Activated CD4-positive, CD25-positive, alpha-beta regulatory T cell treated with anti-CD3 and anti-CD28 coated beads, Interleukin-2, amount 50 U/mL, for 72 hours (primary cell): ENCODE measurements around the gene TAF1D.

Experiments
- DNase-seq: peaks from one replicate; pipeline ENCODE4 v3.0.0; 2021

Gene TAF1D

DNA sequence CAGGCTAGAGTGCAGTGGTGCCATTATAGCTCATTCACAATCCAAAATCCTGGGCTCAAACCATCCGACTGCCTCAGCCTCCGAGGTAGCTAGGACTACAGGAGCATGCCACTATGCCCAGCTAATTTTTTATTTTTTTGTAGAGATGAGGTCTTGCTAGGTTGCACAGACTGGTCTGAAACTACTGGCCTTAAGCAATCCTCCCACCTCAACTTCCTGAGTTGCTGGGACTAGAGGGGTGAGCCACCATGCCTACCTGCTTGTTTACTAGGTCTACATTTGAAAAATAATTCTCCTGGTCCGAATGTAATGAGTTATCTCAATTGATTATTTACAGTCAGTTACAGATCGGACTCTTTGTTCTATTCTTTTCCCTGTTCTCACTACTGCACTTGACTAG lies 22.0 kb downstream of the TAF1D start:
- no peak for DNase-seq

- no peak for DNase-seq
Observed at GRCh38 chr11:93718057-93718563, 23.2 kb downstream of the TAF1D start.

DNA sequence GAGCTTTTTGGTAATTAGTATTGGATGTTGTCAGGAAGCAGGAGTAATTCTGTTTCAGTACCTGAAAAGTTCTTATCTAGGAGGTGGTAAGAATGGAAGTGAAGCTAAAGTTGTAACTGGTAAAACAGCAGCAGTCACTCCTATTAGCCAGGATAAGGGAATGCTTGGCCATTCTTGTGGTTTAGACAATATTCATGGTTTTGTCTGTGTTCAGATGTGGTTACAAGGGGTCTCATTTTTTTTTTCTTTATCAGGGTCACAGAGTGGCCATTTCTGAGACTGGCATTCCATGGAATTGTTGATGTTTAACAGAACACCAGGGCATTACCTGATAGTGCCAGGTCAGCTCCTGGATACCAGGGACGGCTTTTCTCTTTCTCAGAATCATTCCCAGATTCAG lies 23.8 kb downstream of the TAF1D start:
- no peak for DNase-seq

DNA sequence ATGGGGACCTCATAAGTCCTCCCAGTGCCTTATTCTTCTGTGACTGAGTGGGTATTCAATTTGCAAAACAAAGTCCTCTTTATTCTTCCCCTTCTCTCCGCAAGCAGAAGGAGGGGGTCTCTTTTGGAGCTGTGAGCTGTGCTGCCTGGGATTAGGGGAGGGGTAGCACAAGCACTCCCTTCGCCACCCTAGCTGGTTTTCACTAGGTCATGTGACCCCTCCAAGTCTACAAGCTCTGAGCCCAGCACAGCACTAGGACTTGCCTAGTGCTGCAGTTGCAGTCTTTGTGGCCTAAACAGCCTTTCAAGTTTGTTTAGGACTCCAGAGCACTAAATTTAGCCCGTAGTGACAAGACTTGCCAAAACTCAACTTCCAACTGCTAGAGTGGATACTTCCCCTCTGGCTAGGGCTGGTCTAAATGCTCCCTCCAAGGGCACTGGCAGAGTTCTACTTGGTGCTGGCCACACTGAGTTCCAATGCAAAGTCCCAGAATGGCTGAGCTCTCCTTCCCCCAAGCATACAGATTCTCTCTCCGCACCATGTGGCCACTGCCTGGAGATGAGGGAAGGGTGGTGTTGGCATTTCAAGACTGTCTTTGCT lies 25.4 kb downstream of the TAF1D start:
- DNase-seq: no peak

- DNase-seq: no peak
Observed at GRCh38 chr11:93712678-93713077, 28.6 kb downstream of the TAF1D start.

- no peak for DNase-seq
Observed at GRCh38 chr11:93710239-93710638, 31.1 kb downstream of the TAF1D start.

DNA sequence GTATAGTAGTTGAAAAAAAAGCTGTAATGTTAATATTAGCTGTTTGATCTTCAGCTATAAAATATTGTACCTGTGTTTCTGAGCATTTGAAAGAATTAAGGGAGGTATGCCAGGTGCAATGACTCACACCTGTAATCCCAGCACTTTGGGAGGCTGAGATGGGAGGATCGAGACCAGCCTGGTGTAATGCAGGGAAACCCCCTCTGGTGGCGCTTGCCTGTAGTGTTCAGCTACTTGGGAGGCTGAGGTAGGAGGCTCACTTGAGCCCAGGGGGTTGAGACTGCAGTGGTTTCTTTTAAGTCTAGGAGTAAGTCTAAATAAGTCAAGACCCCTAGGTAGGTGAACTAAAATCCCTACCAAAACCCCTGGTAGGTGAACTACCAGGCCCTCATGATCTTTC lies 37.1 kb downstream of the TAF1D start:
- DNase-seq: no peak

GRCh38 chr11:93700830-93701229 lies 40.5 kb downstream of the TAF1D start:
- DNase-seq: no peak

DNA sequence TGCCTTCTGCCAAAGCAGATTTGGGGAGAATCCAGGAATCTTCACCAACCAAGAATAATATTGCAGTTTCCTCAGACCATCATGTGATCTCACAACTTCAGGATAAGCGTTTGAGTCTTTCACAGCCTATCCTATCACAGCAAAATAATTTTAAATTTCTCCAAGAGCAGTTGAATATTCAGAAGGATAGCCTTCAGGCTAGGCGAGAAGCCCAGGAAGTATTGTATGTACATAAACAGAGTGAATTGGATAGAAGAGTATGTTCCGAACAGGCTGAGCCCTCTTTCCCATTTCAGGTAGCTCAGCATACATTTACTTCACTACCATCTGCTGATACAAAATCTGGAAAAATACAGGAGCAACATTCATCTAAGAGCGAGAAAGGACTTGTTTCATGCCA lies 43.7 kb downstream of the TAF1D start:
- no peak for DNase-seq

DNA sequence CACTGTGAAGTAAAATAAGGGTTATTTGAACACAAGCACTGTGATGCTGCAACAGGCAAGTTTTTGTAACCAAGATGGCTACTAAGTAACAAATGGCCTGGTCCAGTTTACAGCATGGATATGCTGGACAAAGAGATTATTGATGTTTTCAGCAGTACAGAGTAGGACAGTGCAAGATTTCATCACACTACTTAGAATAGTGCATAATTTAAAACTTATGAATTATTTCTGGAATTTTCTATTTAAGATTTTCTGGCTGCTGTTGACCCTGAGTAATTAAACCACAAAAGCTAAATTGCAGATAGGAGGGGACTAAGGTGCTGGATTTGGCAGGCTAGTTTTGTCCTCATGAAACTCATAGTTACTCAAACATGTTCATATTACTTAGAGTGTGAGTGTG lies 46.7 kb downstream of the TAF1D start:
- DNase-seq: no peak

GRCh38 chr11:93694109-93694508 lies 47.2 kb downstream of the TAF1D start:
- no peak for DNase-seq

DNA sequence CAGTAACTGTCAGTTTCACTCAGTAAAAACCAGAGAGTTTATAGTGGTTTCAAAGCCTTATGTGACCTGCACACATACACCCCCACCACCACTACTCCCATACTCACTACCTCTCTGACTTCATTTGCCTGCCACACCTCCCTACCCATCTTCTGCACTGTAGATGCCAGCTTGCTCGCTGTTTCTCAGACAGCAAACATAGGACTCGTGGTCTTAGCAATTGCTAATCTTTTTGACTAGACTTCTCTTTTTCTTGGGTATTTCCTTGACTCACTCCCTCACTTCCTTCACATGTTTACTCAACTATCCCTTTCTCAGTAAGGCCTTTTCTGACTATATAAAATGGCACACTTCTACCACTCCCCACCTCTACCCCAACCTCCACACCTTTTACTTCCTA lies 52.1 kb downstream of the TAF1D start:
- DNase-seq: no peak

GRCh38 chr11:93686812-93687211 lies 54.5 kb downstream of the TAF1D start:
- DNase-seq: no peak

DNA sequence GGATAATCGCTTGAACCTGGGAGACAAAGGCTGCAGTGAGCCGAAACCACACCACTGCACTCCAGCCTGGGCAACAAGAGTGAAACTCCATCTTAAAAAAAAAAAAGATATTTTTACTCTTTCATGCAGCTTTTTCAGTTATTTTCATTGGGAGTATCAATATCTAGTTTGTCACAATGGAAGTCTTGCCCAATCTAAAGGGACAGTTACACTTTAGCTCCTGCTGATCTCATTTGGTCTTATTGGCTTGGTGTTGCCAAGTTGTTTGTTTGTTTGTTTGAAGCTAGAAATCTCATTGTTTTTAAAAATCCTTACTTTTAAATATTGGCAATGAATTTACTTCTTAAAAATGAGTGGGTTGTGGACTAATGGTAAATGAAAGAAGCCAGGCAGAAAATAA lies 55.1 kb downstream of the TAF1D start:
- DNase-seq: no peak
